Activated effector memory CD4-positive, alpha-beta T cell treated with Interleukin-2 at 50 U/mL for 16 hours (primary cell): ENCODE measurements around the gene MCC.
A peak's percentile ranks its signal among the peaks of the same experiment; 100 is the strongest.

Source experiments
- DNase-seq: peaks from one replicate; pipeline ENCODE4 v3.0.0-alpha.2; 2020

MCC gene

DNA sequence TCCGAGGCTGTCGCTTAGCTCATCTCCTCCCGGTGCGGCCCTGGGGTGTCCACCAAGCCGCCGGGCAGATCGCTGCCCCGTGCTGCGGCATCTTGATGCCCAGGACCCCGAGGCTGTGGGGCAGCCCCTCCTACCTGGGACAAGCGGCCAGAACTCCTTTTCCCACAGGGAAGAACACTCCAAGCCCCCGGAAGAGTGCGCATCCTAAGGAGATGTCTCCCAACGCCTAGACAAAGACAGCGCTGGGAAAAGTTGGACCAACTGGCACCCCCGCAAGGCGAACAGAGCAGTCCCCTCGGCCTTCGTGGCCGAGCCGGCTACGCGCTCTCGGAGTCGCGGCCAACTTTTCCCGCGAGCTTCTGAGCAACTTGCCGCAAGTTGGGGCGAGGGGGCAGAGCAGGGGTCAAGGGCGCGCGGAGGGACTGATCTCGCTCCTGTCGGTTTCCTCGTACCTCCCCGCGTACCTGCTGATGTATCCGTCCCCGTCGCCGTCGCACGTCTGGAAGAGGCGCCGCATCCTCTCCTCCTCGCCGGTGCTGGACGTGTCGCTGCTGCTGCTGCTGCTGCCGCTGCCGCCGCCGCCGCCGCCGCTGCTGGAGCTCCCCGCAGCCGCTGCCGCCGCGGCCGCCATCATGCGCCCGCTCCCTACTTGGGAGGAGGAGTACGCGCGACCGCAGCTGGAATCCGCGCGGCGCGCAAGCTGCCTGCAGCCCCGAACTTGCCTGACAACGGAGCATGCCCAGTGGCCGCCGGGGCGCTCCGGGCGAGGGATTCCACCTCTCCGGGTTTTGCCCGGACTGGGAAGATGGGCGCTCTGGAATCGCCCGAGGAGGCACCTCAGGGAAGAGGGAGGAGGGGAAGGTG lies at the start of gene MCC:
Gene MCC (minus strand): TSS at position 673 of the 864 bp plus-strand sequence.
- no peak for DNase-seq

DNA sequence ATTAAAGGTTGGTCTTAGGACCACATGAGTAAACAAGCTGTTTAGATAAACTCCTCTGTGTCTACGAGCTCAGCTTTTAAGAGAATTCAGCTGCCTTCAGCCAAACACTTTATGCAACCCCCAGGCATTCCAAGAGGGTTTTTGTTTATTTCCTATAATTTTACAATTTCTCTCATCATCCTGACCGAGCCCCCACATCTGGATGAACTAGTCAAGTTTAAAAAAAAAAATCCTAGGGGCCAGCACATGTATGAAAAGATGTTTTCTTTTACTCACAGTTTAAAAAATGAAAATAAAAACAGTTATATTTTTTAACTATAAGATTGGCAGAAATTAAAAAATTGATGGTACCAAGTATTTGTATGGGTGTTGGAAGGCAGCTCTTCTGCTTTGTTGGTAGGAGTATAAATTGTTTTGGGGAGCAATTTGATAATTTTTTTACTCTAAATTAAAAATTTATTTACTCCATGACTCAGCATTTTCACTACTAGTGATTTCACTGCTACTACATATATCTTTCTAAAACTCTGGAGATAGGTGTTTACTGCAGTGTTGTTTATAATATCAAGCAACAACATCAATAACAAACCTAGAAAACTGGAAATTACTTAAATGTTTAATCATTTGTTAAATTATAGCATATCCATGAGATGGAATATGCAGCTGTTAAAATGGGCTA lies 43.4 kb upstream of the MCC start:
- no peak for DNase-seq

DNA sequence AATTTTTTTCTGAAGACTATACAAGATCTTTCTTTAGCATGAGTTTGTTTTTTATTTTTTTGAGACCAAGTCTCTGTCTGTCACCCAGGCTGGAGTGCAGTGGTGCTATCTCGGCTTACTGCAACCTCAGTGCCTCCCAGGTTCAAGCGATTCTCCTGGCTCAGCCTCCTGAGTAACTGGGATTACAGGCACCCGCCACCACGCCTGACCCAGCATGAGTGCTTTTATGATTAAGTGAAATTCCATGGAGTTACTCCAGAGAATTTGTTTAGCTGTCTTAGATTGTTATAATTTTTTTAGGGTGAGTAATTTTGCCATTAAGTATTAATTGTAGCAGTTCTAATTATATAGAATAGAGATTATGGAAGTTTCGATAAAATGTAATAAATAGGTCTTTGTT lies 39.5 kb upstream of the MCC start:
- DNase-seq: no peak

DNA sequence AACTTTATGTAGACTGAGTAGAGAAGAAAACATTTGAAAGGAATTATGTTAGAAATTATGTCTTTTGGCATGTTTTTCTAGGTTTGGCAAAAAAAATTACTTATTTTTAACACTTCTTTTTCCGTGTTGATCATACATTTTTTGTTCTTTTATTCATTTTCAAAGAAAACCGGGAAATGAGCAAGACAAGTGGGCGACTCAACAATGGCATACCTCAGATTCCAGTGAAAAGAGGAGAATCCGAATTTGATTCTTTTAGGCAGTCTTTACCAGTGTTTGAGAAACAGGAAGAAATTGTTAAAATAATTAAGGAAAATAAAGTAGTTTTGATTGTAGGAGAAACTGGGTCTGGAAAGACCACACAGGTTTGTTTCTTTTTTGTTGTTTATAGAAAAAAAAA lies 38.2 kb upstream of the MCC start:
- DNase-seq: no peak

DNA sequence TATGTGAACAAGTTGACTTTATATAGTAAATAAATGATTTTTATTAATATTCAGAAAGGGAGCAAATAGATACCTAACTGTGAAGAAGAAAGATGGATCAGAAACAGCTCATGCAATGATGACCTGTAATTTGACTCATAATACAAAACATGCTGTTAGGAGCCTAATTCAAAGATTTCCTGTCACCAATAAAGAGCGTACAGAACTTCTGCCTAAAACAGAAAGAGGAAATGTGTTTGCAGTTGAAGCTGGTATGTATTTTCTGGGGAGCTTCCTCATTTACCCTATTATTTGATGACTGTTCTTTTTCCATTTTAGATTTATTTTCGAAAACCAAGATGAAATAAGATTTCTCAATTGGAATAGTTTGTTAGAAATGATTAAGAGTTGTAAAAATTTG lies 36.7 kb upstream of the MCC start:
- no peak for DNase-seq

DNA sequence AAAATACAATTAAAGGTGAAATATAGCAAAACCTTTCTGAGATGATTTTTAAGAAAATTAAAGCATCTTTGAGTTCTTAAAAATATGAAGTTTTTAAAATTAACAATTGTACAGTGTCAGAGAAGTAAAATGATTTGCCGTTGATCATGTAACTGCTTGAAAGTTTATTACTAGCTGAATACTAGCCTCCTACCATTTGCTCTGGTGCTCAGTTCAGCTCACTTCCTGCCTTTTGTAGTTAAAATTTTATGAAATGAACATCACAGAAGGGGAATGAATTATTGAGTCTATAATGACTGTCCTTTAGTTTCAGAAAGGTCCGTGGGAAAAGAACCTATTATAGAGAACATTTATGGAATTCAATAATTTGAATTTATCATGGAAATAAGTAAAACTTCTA lies 34.9 kb upstream of the MCC start:
- no peak for DNase-seq

DNA sequence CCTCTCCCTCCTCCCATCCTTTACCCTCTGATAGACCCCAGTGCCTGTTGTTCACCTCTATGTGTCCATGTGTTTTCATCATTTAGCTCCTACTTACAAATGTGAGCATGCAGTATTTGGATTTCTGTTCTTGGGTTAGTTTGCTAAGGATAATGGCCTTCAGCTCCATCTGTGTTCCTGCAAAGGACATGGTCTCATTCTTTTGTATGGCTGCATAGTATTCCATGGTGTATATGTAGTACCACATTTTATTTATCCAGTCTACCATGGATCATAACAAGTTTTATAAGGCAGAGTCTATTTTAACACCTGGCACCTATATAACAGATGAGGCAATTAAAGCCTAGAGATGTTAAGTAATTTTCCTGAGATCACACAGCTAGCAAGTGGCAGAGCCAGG lies 32.6 kb upstream of the MCC start:
- no peak for DNase-seq

DNA sequence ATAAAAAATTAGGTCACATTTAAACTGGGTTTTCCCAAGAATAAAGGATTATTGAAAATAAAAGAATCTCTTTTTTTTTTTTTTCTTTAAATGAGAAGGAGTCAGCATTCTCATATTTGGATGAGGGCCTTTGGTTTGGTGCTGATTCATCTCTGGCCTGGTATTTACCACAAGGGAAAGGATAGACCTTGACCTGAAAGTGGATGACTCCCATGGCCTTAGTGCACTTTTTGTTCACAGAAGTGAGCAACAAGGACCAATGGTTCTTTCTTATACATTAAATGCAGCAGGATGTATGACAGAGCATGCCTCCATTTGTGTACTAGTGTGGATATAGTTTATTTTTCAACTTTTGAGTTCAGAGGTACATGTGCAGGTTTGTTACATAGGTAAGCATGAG lies 32.2 kb upstream of the MCC start:
- DNase-seq: no peak

DNA sequence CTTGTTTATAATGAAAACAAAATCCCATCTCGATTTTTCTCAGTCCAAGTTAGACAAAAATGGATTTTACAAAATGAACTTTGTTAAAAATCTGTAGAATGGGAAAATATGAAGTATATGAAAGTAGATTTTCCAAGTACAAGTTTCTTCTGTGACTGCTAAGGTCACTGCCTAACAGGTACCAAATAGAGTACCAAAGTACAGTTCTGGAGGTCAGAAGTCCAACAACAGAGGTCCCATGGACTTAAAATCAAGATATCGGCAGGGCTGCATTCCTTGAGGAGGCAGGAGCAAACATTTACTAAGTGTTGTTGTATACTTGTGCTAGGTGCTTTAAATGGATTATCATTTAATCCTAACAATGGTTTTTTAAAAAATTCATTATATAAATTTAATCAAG lies 31.2 kb upstream of the MCC start:
- no peak for DNase-seq

DNA sequence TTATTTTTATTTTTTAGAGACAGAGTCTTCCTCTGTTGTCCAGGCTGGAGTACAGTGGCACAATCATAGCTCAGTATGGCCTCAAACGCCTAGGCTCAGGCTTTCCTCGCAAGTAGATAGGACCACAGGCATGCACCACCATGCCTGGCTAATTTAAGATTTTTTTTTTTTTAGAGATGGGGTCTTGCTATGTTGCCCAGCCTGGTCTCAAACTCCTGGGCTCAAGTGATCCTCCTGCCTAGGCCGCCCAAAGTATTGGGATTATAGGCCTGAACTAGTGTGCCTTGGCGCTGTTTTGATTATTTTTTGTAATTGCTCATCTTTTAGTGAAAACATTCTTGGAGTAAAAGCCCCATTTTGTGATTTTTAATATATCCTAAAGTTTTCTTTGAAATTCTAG lies 30.6 kb upstream of the MCC start:
- DNase-seq: no peak

DNA sequence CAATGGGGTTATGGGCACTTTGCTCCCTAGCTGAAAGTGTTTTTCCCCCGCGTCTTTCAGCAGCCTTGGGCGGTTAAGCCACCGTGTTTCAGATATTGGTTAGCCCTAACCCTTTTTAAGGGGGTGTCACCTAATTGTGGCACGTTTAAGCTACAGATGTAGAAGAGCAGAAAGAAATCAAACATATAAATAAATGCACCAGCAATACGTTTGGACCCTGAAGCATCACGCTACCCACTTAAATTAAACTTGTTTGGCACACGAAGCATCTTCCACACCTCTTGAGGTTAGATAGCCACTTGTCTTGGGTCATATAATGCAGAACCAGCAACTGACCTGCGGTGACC lies 26.0 kb upstream of the MCC start:
- DNase-seq: no peak

DNA sequence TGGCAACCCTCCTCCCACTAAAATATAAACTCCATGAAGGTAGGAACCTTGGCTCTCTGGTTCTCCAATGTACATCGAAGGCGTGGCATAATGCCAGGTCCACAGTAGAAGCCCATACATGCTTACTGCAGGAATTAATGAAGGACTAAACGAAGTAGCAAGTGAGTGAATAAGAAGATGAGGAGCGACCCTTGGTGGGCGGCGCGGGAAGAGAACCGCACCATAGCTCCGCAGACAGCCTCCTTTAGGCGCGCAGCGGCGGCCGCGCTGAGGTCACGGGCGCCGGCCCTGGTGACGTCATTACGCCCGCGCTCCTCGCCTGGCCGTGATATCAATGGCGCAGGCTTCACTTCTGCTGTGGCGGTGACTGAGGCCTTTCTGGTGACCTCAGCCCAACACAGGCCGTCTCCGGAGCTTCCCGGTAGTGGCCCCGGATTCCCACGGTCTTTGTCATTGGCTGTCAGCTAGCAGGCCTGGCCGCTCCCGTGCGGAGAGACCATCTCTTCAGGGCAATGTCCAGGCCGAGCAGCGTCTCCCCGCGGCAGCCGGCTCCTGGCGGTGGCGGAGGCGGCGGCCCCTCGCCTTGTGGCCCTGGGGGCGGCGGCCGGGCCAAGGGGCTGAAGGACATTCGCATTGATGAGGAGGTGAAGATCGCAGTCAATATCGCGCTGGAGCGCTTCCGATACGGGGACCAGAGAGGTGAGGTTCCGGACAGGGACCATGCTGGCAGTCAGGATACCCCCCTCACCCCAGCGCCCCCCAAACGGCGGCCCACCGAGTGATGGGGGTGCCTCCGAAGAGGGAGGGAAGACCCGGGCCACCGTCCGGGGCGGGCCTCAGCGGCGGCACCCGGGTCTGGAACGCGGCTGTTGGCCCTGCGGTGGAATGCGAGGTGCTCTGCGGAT lies 25.4 kb upstream of the MCC start, which contains the start of gene YTHDC2:
Gene YTHDC2 (plus strand): TSS at position 311 of the 905 bp plus-strand sequence. CDS start 202 bp downstream, at position 513.
- DNase-seq: peak; percentile 80

DNA sequence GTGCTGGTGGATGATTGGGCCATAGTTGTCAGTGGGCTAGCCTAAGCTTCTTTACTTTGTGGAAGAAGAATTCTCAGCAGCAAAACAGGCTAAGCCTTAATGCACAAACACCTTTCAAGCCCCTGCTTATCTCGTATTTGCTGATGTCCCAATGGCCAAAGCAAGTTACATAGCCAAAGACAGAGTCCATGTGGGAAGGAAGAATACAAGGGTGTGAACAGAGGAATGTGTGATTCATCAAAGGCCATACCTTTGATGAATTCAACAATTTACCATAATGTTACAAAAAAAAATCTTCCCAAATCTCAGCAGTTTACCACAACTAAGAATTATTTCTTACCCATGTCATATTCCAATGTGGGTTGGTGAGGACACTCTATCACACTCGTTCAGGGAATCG lies 24.1 kb upstream of the MCC start:
- DNase-seq: no peak

DNA sequence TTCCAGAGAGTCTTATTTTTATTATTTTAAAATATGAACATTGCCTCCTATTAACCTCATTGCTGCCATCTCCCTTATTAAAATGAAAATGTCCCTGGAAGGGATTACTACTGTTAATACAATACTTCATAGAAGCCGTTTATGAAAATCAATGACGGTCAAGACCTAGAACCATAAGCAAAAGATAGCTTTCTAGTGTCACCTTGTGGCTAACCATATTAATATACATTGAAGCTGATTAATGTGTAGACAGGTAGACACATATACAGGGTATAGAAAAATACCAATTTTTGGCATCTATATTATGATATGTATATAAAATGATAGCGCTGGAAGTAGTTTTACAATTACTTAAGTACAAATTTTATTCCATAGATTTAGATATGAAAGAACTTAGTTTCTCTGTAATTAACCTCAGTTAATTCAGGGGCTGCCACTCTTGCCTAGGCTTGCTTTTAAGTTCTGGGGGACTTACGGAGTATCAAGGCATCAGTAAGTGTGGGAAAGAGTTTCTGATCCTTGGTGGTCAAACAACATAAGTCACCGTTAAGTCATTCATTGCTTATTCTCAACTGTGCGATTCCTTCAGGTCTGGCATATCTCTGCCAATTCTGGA lies 22.7 kb upstream of the MCC start:
- no peak for DNase-seq

DNA sequence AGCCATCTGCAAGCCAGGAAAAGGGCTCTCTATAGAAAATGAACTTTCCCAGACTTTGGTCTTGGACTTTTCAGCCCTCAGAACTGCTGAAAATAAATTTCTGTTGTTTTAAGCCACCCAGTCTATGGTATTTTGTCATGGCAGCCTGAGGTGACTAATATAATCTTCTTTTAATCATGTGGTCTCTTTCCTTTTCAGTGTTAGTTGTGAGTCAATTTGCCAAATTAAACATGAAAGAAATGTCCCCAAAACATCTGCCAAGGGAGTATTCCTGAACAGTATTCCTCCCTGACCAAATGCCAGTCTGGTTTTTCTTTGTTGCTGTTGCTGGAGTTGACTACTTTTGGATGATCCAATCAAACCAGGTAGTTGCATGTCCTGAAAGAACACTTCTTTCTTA lies 20.5 kb upstream of the MCC start:
- no peak for DNase-seq

DNA sequence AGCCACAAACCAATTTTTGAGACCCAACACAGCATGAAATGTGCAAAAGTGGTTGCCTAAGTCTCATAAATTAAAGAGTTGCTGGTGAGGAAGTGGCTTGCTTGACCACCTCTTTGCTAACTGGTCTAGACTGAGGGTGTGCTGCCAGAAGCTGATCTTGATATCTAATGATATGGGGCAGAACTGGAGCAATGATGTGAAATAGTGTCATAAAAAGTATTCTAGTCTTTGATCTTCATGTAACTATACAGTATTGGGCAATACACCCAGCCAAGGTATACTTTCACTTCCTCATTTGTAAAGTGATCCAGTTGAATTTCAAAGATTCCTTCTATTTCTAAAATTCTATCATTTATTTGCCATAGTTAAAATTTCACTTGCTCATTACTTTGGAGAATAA lies 19.3 kb upstream of the MCC start:
- DNase-seq: no peak

DNA sequence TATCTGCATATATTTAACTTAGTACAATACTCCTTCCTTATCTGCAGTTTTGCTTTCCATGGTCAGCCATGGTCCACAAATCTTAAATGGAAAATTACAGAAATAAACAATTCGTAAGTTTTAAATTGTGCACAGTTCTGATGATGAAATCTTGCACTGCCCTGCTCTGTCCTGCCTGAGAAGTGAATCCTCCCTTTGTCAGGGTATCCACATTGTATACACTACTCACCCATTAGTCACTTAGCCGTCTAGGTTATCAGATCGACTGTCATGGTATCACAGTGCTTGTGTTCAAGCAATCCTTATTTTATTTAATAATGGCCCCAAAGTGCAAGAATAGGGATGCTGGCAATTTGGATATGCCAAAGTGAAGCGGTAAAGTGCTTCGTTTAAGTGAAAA lies 16.9 kb upstream of the MCC start:
- DNase-seq: no peak

DNA sequence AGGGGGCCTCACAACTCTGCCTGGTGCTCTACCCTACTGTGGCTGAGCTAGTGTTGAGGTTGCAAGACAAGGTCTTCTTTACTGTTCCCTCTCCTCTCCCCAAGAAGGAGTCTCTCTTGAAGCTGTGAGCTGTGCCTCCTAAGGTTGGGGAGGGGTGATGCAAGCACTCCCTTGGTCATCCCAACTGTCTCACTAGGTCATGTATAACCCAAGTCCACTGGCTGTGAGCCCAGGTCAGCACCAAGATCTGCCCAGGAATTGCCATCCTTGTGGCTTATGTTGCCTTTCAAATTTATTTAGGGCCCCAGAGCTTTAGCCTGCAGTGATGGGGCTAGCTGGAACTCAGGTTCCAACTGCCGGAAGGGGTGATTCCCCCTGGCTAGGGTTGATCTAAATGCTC lies 14.9 kb upstream of the MCC start:
- no peak for DNase-seq

DNA sequence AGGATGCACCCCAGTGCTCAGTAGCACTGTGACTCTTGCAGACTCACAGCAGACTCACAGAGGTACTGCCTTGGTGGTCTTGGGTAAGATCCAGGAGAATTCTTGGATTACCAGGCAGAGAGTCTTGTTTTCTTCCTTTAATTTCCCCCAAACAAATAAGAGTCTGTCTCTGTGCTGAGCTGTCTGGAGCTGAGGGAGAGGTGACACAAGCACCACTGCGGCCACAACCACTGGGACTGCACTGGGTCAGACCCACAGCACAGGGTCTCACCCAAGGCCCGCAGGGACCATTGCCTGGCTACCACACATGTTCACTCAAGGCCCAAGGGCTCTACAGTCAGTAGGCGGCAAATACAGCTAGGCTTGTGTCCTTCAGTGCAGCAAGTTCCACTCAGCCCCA lies 13.8 kb upstream of the MCC start:
- no peak for DNase-seq

DNA sequence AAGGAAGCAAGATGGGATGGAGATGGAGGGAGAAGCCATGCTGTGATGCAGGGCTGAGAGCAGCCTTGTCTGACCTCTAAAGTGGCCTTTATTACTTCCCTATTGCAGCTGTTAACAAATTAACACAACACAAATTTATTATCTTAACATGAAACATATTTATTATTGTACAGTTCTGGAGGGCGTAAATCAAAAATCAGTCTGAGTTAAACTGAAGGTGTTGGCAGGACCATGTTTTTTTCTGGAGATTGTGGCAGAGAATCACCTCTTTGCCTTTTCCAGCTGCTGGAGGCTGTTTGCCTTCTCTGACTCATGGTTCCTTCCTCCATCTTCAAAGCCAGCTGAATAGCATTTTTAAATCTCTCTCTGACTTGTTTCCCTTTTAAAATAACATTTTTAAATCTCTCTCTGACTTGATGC lies 7.2 kb upstream of the MCC start:
- no peak for DNase-seq

DNA sequence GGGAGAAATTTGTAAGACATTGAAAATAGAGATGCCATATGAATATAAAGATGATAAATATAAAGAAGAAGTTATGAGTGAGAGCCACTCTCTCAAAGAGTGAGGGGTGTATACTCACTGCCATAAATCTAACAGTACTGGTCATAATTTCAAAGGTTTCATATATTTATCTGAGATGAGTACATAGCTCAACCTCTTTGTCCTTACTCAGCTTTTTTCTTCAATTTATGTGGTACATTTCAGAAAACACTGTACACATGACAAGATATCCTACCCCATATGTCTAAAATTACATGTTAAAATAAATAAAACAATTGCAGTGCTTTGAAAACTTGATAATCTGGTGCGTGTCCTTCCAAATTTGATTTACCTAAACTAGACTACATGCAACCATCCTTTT lies 5.2 kb upstream of the MCC start:
- DNase-seq: no peak

DNA sequence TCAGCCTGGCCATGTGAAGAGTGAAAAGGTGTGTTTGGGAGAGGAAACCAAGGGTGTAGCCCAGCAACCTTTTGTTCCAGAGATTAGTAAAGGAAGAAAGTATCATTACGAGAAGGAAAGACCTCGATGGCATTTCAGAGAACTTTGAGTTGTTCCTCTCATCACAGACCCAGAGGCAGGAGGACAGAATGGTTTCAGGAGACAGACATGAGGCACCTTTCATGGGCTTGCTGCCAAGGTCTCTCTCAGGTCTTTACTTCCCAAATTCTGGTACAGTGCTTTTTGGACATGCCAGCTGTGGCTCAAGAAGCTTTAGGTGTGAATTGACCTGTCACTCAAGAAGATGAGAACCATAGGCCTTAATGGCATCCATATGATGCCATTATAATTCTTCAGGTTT lies 2.8 kb upstream of the MCC start:
- DNase-seq: no peak

DNA sequence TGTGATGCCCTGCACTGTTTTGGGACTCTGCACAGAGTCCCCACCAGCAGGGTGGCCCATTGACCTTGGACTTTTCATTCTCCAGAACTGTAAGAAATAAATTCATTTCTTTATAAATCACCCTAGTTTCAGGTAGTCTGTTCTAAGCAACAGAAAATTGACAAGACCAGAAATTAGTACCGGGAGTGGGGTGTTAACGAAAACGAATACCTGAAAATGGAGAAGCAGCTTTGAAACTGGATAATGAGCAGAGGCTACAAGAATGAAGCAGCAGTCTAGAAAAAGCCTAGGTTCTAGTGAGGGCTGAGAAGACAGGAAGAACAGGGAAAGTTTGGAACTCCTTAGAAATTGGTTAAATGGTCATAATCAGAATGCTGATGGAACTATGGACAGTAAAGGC lies 2.1 kb upstream of the MCC start:
- DNase-seq: no peak
